ENCODE results near the gene CDC14B. TPM values are rescaled to one million over a fixed set of nuclear protein-coding genes. Genes with fewer than 3 reads are reported as not detected.
"Not testable (repeated sequence)": the region's sequence is repeated elsewhere in the genome, so short reads cannot be mapped to it uniquely, and the experiment has no call there.

CDC14B gene
- 18.9 and 20.1 TPM in 2 replicates for polyA plus RNA-seq (2013)

DNA sequence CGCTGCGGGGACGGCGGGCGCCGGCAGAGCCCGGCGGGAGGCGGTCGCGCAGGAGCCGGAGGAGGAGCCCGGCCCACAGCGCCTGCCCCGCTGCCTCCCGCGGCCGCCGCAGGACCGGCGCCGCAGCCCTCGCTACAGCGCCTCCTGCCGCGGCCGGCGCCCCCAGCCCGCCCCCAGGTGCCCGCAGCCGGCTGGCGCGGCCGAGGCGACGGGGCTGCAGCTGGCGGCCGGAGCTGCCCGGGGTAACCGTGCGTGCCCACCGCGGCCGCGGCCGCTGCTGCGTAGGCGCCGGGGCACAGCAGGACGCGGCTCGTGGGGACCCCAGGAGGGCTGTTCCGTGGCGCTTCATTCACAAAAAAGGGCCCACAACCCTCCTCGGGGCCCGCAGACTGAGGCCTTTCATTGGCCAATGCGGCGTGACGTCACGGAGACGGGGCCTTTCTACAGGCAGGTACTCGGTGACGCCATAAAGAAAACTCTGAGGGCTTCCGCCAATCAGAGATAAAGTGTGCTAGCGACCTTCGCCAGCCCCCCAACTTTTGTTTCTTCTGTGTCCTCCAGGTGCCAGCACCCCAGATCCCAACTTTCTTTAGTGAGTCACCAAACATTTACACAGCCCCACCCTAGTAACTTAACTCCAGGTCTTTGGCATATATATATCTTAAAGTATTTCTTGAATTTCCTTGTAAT is at the start of gene CDC14B:
Gene CDC14B (minus strand): TSS at position 353 of the 690 bp plus-strand sequence. CDS start 465 bp downstream, outside the sequence.
- H3K18ac ChIP-seq (ENCODE audit: low read length): peak within 1 kb of the TSS; percentile 98
- H3K23ac ChIP-seq (ENCODE audit: low read length): no peak within 1 kb of the TSS
- H3K79me2 ChIP-seq (ENCODE audit: control insufficient read depth, insufficient read depth, low read length, poor library complexity): peaks cover 5% of the 10 kb centered on the region
- H3K4me3 ChIP-seq (ENCODE audit: low read depth, low read length): peak within 1 kb of the TSS; percentile 94
- H3K4me2 ChIP-seq (ENCODE audit: low read length): peak within 1 kb of the TSS; percentile 90
- H2AFZ ChIP-seq (ENCODE audit: insufficient read depth, low read length, poor library complexity): peak within 1 kb of the TSS; percentile 84
- H4K91ac ChIP-seq (ENCODE audit: low read depth, low read length): peak within 1 kb of the TSS; percentile 79
- DNase-seq: peak; percentile 75 to 90
- peak within 1 kb of the TSS; percentile 90 for H4K8ac ChIP-seq (ENCODE audit: low read depth, low read length)
- no CpG with 5 or more reads among the region's 66 CpGs for WGBS (ENCODE audit: extremely low coverage, insufficient coverage, insufficient read length)
- H3K9me3 ChIP-seq (ENCODE audit: insufficient read depth, low read depth, low read length): no peaks in the 10 kb centered on the region
- H4K12ac ChIP-seq (ENCODE audit: low read depth, low read length): peak within 1 kb of the TSS; percentile 86
- peak within 1 kb of the TSS; percentile 82 for H3K27ac ChIP-seq (ENCODE audit: low read depth, low read length)
- H3K9ac ChIP-seq (ENCODE audit: low read length): peak within 1 kb of the TSS; percentile 80
- H2BK5ac ChIP-seq (ENCODE audit: low read depth, low read length, poor library complexity): peak within 1 kb of the TSS; percentile 78
- no peaks in the 10 kb centered on the region for H3K36me3 ChIP-seq (ENCODE audit: control insufficient read depth in 1 of 2, insufficient read depth in 2 of 2, low read length in 2 of 2)
- no peak within 1 kb of the TSS for H2AK5ac ChIP-seq (ENCODE audit: low read length)
- H2BK120ac ChIP-seq (ENCODE audit: insufficient read depth, low read length, poor library complexity): peak within 1 kb of the TSS; percentile 40
- H3K4ac ChIP-seq (ENCODE audit: low read depth, low read length): peak within 1 kb of the TSS; percentile 98
- H3K79me1 ChIP-seq (ENCODE audit: low read length): peaks cover 9% of the 10 kb centered on the region
- no peaks in the 10 kb centered on the region for H3K27me3 ChIP-seq (ENCODE audit: insufficient read depth, low read length)
- peak within 1 kb of the TSS; percentile 88 for H2BK12ac ChIP-seq (ENCODE audit: low read length)
- peak within 1 kb of the TSS; percentile 98 for H3K14ac ChIP-seq (ENCODE audit: low read length)
- peaks cover 8 to 9% of the 10 kb centered on the region in 2 experiments for H3K4me1 ChIP-seq (ENCODE audit: control insufficient read depth in 1 of 2, insufficient read depth in 2 of 2, low read length in 2 of 2)

DNA sequence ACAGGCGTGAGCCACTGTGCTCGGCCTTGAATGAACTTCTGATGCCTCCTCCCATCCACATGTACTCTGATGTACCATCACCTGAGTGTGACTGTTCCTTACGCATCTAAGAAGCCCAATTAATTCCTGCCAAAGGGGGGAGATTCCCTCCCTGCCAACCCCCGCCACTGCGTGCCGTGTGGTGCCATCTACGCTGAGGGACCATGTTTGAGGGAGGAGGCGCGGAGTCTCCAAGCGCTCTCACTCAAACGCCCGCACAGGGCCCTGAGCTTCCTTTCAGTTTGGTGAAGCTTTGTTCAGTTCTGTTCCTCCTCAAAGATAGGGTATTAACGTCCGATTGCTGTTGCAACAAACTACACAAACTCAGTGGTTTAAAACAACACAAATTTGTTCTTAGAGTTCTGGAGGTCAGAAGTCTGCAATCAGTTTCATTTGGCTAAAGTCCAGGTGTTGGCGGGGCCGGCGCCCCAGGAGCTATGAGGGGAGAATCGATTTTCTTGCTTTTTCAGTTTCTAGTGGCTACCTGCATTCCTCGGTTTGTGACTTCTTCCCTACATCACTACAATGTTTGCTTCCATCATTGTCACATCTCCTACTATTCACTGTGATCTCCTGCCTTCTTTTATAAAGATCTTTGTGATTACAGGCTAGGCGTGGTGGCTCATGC is 49.4 kb upstream of the CDC14B start:
- Histone ChIP-seq H3K4me2 (ENCODE audit: low read length) (no peak overlapping the region), H4K8ac (ENCODE audit: low read depth, low read length) (no peak overlapping the region), H3K4me3 (ENCODE audit: low read depth, low read length) (peak overlapping the region; percentile 6), H2BK5ac (ENCODE audit: low read depth, low read length, poor library complexity) (no peak overlapping the region), H3K27ac (ENCODE audit: low read depth, low read length) (no peak overlapping the region), H3K18ac (ENCODE audit: low read length) (no peak overlapping the region), H3K23ac (ENCODE audit: low read length) (no peak overlapping the region), H3K4me1 (ENCODE audit: control insufficient read depth in 1 of 2, insufficient read depth in 2 of 2, low read length in 2 of 2) (no peaks in the 10 kb centered on the region), H2AK5ac (ENCODE audit: low read length) (no peak overlapping the region), H3K27me3 (ENCODE audit: insufficient read depth, low read length) (no peaks in the 10 kb centered on the region), H4K91ac (ENCODE audit: low read depth, low read length) (no peak overlapping the region), H3K79me1 (ENCODE audit: low read length) (no peaks in the 10 kb centered on the region), H3K9ac (ENCODE audit: low read length) (no peak overlapping the region), H3K4ac (ENCODE audit: low read depth, low read length) (no peak overlapping the region), H3K9me3 (ENCODE audit: insufficient read depth, low read depth, low read length) (peaks cover 3% of the 10 kb centered on the region), H3K79me2 (ENCODE audit: control insufficient read depth, insufficient read depth, low read length, poor library complexity) (no peaks in the 10 kb centered on the region), H2AFZ (ENCODE audit: insufficient read depth, low read length, poor library complexity) (no peak overlapping the region), H2BK12ac (ENCODE audit: low read length) (no peak overlapping the region), H3K36me3 (ENCODE audit: control insufficient read depth in 1 of 2, insufficient read depth in 2 of 2, low read length in 2 of 2) (no peaks in the 10 kb centered on the region), H4K12ac (ENCODE audit: low read depth, low read length) (no peak overlapping the region), H3K14ac (ENCODE audit: low read length) (no peak overlapping the region), H2BK120ac (ENCODE audit: insufficient read depth, low read length, poor library complexity) (no peak overlapping the region)
- no peak for DNase-seq
- WGBS (ENCODE audit: extremely low coverage, insufficient coverage, insufficient read length): no CpG with 5 or more reads among the region's 20 CpGs

DNA sequence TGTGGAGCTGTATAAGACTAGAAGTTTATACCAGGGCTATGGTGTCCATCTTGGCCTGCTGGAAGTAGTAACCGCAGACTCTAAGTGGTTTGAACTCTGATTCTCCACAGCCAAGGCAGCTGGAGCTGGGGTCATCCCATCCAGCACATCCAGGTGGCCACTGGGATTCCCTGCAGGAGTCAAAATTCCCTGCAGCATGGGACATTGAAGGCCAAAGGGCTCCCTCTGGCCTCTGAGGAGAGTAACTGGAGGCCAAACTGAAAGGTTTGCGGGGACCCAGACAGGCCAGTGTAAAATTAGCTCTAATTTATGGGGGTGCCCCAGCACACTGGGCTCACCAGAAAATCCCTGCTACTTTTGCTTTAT is 47.7 kb upstream of the CDC14B start:
- Histone ChIP-seq H3K9ac (ENCODE audit: low read length) (no peak overlapping the region), H2BK5ac (ENCODE audit: low read depth, low read length, poor library complexity) (no peak overlapping the region), H2AK5ac (ENCODE audit: low read length) (no peak overlapping the region), H4K8ac (ENCODE audit: low read depth, low read length) (no peak overlapping the region), H3K14ac (ENCODE audit: low read length) (no peak overlapping the region), H3K18ac (ENCODE audit: low read length) (no peak overlapping the region), H4K91ac (ENCODE audit: low read depth, low read length) (no peak overlapping the region), H3K23ac (ENCODE audit: low read length) (no peak overlapping the region), H2BK120ac (ENCODE audit: insufficient read depth, low read length, poor library complexity) (no peak overlapping the region), H3K27ac (ENCODE audit: low read depth, low read length) (no peak overlapping the region), H3K4ac (ENCODE audit: low read depth, low read length) (no peak overlapping the region), H3K9me3 (ENCODE audit: insufficient read depth, low read depth, low read length) (no peaks in the 10 kb centered on the region), H3K4me3 (ENCODE audit: low read depth, low read length) (no peak overlapping the region), H2AFZ (ENCODE audit: insufficient read depth, low read length, poor library complexity) (no peak overlapping the region), H3K4me2 (ENCODE audit: low read length) (no peak overlapping the region), H3K27me3 (ENCODE audit: insufficient read depth, low read length) (no peaks in the 10 kb centered on the region), H4K12ac (ENCODE audit: low read depth, low read length) (no peak overlapping the region), H3K79me1 (ENCODE audit: low read length) (no peaks in the 10 kb centered on the region), H3K79me2 (ENCODE audit: control insufficient read depth, insufficient read depth, low read length, poor library complexity) (no peaks in the 10 kb centered on the region), H2BK12ac (ENCODE audit: low read length) (no peak overlapping the region), H3K4me1 (ENCODE audit: control insufficient read depth in 1 of 2, insufficient read depth in 2 of 2, low read length in 2 of 2) (no peaks in the 10 kb centered on the region), H3K36me3 (ENCODE audit: control insufficient read depth in 1 of 2, insufficient read depth in 2 of 2, low read length in 2 of 2) (no peaks in the 10 kb centered on the region)
- no CpG with 5 or more reads among the region's 2 CpGs for WGBS (ENCODE audit: extremely low coverage, insufficient coverage, insufficient read length)
- DNase-seq: no peak

DNA sequence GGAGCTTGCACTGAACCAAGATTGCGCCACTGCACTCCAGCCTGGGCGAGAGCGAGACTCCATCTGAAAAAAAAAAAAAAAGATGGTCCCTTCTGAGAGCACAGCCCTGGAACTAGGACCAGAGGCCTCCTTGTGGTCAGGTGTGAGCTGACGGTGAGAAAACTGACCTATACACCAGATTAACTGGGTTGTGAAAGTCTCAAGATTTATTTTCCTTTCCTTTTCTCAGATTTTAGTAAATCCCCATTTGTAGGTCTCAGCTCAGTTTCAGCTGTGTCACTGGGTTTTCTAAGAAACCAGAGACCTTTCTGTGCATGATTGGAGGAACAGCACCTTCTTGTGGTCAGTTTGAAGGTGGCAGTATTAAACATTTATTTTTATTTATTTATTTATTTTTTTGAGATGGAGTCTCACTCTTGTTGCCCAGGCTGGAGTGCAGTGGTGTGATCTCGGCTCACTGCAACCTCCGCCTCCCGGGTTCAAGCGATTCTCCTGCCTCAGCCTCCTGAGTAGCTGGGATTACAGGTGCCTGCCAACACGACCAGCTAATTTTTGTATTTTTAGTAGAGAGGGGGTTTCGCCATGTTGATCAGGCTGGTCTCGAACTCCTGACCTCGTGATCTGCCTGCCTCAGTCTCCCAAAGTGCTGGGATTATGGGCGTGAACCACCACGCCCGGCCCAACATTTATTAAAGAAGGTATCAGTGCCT is 47.2 kb upstream of the CDC14B start:
- WGBS (ENCODE audit: extremely low coverage, insufficient coverage, insufficient read length): no CpG with 5 or more reads among the region's 15 CpGs
- not testable (repeated sequence) for H2AK5ac ChIP-seq (ENCODE audit: low read length); H3K79me2 ChIP-seq (ENCODE audit: control insufficient read depth, insufficient read depth, low read length, poor library complexity)

More for the DNA sequence above, 47.2 kb upstream of the CDC14B start:
- H4K8ac ChIP-seq (ENCODE audit: low read depth, low read length); H3K27ac ChIP-seq (ENCODE audit: low read depth, low read length); H3K27me3 ChIP-seq (ENCODE audit: insufficient read depth, low read length); H3K9me3 ChIP-seq (ENCODE audit: insufficient read depth, low read depth, low read length); H3K4me3 ChIP-seq (ENCODE audit: low read depth, low read length); H3K18ac ChIP-seq (ENCODE audit: low read length); H3K9ac ChIP-seq (ENCODE audit: low read length); H3K14ac ChIP-seq (ENCODE audit: low read length); H2BK5ac ChIP-seq (ENCODE audit: low read depth, low read length, poor library complexity); H3K4ac ChIP-seq (ENCODE audit: low read depth, low read length); H3K36me3 ChIP-seq (ENCODE audit: control insufficient read depth in 1 of 2, insufficient read depth in 2 of 2, low read length in 2 of 2); H3K4me1 ChIP-seq (ENCODE audit: control insufficient read depth in 1 of 2, insufficient read depth in 2 of 2, low read length in 2 of 2); H4K12ac ChIP-seq (ENCODE audit: low read depth, low read length); H2AFZ ChIP-seq (ENCODE audit: insufficient read depth, low read length, poor library complexity); H4K91ac ChIP-seq (ENCODE audit: low read depth, low read length); H2BK12ac ChIP-seq (ENCODE audit: low read length); H3K4me2 ChIP-seq (ENCODE audit: low read length); H3K79me1 ChIP-seq (ENCODE audit: low read length); H3K23ac ChIP-seq (ENCODE audit: low read length); H2BK120ac ChIP-seq (ENCODE audit: insufficient read depth, low read length, poor library complexity): not testable (repeated sequence)
- peak; percentile 41 to 85 for DNase-seq
